Keratinocyte (primary cell): ENCODE data around the gene FPR3. TPM values are rescaled to one million over a fixed set of nuclear protein-coding genes. Genes with fewer than 3 reads are reported as not detected.

Source experiments
- DNase-seq: peaks from one replicate; pipeline ENCODE4 v3.0.0-alpha.2; 2011; ENCODE audit warnings: low read depth, missing footprints, low spot score
- FAIRE-seq: peaks from 2 replicates; lab custom pipeline; 2011; peaks lifted over from hg19 to GRCh38; lab: Jason Lieb, UNC
- H2AFZ ChIP-seq: 2 replicates; pipeline ENCODE4 v1.6.0; 2012; ENCODE audit warnings: low read length, control low read depth, inconsistent platforms; ENCODE audit not compliant: control insufficient read depth
- H3K27ac ChIP-seq: 2 replicates; pipeline ENCODE4 v1.5.1; 2011; ENCODE audit warnings: low read length; ENCODE audit not compliant: control insufficient read depth, insufficient read depth
- H3K27me3 ChIP-seq: 3 replicates; pipeline ENCODE4 v1.6.0; 2011; ENCODE audit warnings: low read length; ENCODE audit not compliant: control insufficient read depth, insufficient read depth; ENCODE audit errors: extremely low read depth
- H3K36me3 ChIP-seq, 2 experiments: 2 replicates in 1 of 2; 3 replicates in 1 of 2; pipeline ENCODE4 v1.5.1; 2011; ENCODE audit warnings: low read length in 2 of 2, mild to moderate bottlenecking in 1 of 2; ENCODE audit not compliant: control insufficient read depth in 2 of 2, insufficient read depth in 2 of 2; ENCODE audit errors: extremely low read depth in 1 of 2
- H3K4me1 ChIP-seq: 3 replicates; pipeline ENCODE4 v1.5.1; 2011; ENCODE audit warnings: low read length; ENCODE audit not compliant: control insufficient read depth, insufficient read depth; ENCODE audit errors: extremely low read depth
- H3K4me2 ChIP-seq: 3 replicates; pipeline ENCODE4 v1.6.0; 2011; ENCODE audit warnings: low read depth, low read length; ENCODE audit not compliant: control insufficient read depth, insufficient read depth; ENCODE audit errors: extremely low read depth
- H3K4me3 ChIP-seq, 3 experiments: fragments of 200-600 bp in 1 of 3; sonication (generic) in 1 of 3; 2 replicates in 2 of 3; 3 replicates in 1 of 3; pipeline ENCODE4 v1.5.1; 2011 to 2016; ENCODE audit warnings: low read length in 3 of 3, mild to moderate bottlenecking in 3 of 3, control low read depth in 2 of 3, inconsistent platforms in 1 of 3, low read depth in 1 of 3, mixed read lengths in 1 of 3, mixed run types in 1 of 3, moderate library complexity in 1 of 3; ENCODE audit not compliant: control insufficient read depth in 2 of 3, insufficient read depth in 2 of 3; ENCODE audit errors: extremely low read depth in 1 of 3
- H3K79me2 ChIP-seq: 2 replicates; pipeline ENCODE4 v1.6.0; 2012; ENCODE audit warnings: low read length; ENCODE audit not compliant: control insufficient read depth, insufficient read depth
- H3K9ac ChIP-seq: 3 replicates; pipeline ENCODE4 v1.6.0; 2011; ENCODE audit warnings: low read length; ENCODE audit not compliant: control insufficient read depth, insufficient read depth; ENCODE audit errors: extremely low read depth
- H3K9me1 ChIP-seq: 3 replicates; pipeline ENCODE4 v1.6.0; 2011; ENCODE audit warnings: low read length; ENCODE audit not compliant: control insufficient read depth, insufficient read depth; ENCODE audit errors: extremely low read depth
- H3K9me3 ChIP-seq: 2 replicates; pipeline ENCODE4 v1.5.1; 2012; ENCODE audit warnings: low read depth, low read length; ENCODE audit not compliant: control insufficient read depth
- H4K20me1 ChIP-seq: 3 replicates; pipeline ENCODE4 v1.6.0; 2011; ENCODE audit warnings: low read length; ENCODE audit not compliant: control insufficient read depth, insufficient read depth; ENCODE audit errors: extremely low read depth
- CTCF ChIP-seq, 3 experiments: IDR thresholded peaks in 1 of 3; conservative IDR thresholded peaks in 1 of 3; optimal IDR thresholded peaks in 1 of 3; 2 replicates in 2 of 3; 3 replicates in 1 of 3; pipeline versions ENCODE3 to v1.5.1; 2011; ENCODE audit warnings: low read length in 3 of 3, mild to moderate bottlenecking in 3 of 3, moderate library complexity in 2 of 3, control low read depth in 1 of 3, inconsistent platforms in 1 of 3; ENCODE audit not compliant: insufficient read depth in 2 of 3; ENCODE audit errors: extremely low read depth in 1 of 3
- EZH2 ChIP-seq: IDR thresholded peaks from one replicate; pipeline ENCODE4 v1.6.1; 2012; ENCODE audit warnings: inconsistent platforms, mild to moderate bottlenecking, low read length, moderate library complexity
- dilution Hi-C: fragments of 300-500 bp; cut with MboI; formaldehyde crosslinking; loops from one replicate; pipeline ENCODE4 v1.7.0; 2020; ENCODE audit warnings: low sequenced_read_pairs; ENCODE audit not compliant: extremely low pct_ligation_motif_present
- polyA plus RNA-seq, 5 experiments: library from polyadenylated mRNA; depleted of rRNA in 3 of 5; stranded (reverse) in 3 of 5; stranded (forward) in 1 of 5; unstranded in 1 of 5; fragments of >200 nt; gene quantifications; 1 replicate in 1 of 5; 2 replicates in 3 of 5; 3 replicates in 1 of 5; pipeline versions ENCODE4 v1.2.1 to v1.2.3, GENCODE V29; 2011 to 2012; ENCODE audit warnings: missing spikeins in 2 of 5, low read depth in 1 of 5, low replicate concordance in 1 of 5

Gene FPR3
- polyA plus RNA-seq, 1 donor (not counting 4 experiments of a cell fraction or from before 2014, with no cell fraction given) = not detected

GRCh38 chr19:51777570-51778462 lies 17.1 kb upstream of the FPR3 start:
- H3K79me2 ChIP-seq = no peaks in the 10 kb centered on the region
- H3K9me1 ChIP-seq = no peaks in the 10 kb centered on the region
- no peak overlapping the region for H3K4me3 ChIP-seq
- H2AFZ ChIP-seq = no peak overlapping the region
- TF ChIP-seq EZH2 (no peak), CTCF (optimal IDR thresholded peaks at IDR 0.05 in 1 of 3, IDR thresholded peaks at IDR 0.05 in 1 of 3, conservative IDR thresholded peaks at IDR 0.05 in 1 of 3; ENCODE audit: extremely low read depth in 1 of 3, insufficient read depth in 2 of 3, low read length in 3 of 3) (peak; percentile 73 to 82 (median 81))
- no peaks in the 10 kb centered on the region for H3K36me3 ChIP-seq
- H3K4me1 ChIP-seq = no peaks in the 10 kb centered on the region
- H4K20me1 ChIP-seq = no peaks in the 10 kb centered on the region
- no peak for DNase-seq
- no peak overlapping the region for H3K9ac ChIP-seq
- peaks cover 3% of the 10 kb centered on the region for H3K27me3 ChIP-seq
- dilution Hi-C loops = no loop called here
- no peaks in the 10 kb centered on the region for H3K9me3 ChIP-seq
- FAIRE-seq = peak; percentile 75
- H3K27ac ChIP-seq = no peak overlapping the region
- H3K4me2 ChIP-seq = peak overlapping the region; percentile 4

- TF ChIP-seq CTCF (optimal IDR thresholded peaks at IDR 0.05 in 1 of 3, IDR thresholded peaks at IDR 0.05 in 1 of 3, conservative IDR thresholded peaks at IDR 0.05 in 1 of 3; ENCODE audit: extremely low read depth in 1 of 3, insufficient read depth in 2 of 3, low read length in 3 of 3) (no peak), EZH2 (no peak)
- no peaks in the 10 kb centered on the region for H4K20me1 ChIP-seq
- no peaks in the 10 kb centered on the region for H3K9me3 ChIP-seq
- no peaks in the 10 kb centered on the region for H3K9me1 ChIP-seq
- H3K79me2 ChIP-seq = no peaks in the 10 kb centered on the region
- dilution Hi-C loops = no loop called here
- no peak overlapping the region for H3K9ac ChIP-seq
- DNase-seq (no peak), FAIRE-seq (no peak)
- H3K4me3 ChIP-seq = no peak overlapping the region
- peaks cover 3% of the 10 kb centered on the region for H3K27me3 ChIP-seq
- H3K4me1 ChIP-seq = peaks cover 2% of the 10 kb centered on the region
- no peak overlapping the region for H3K4me2 ChIP-seq
- H3K27ac ChIP-seq = no peak overlapping the region
- H3K36me3 ChIP-seq = no peaks in the 10 kb centered on the region
- no peak overlapping the region for H2AFZ ChIP-seq
These were observed 15.8 kb upstream of the FPR3 start for GRCh38 chr19:51779181-51779580.
